Measurements from ENCODE around the gene PDCL2. TPM values are rescaled to one million over a fixed set of nuclear protein-coding genes. Genes with fewer than 3 reads are reported as not detected.

PDCL2 gene
- total and polyA plus RNA-seq, 9 of the 15 experiments (the other 6 are each of a cell fraction or from before 2014, with no cell fraction given): 0.62 to 2.5 (median 1.2) TPM

DNA sequence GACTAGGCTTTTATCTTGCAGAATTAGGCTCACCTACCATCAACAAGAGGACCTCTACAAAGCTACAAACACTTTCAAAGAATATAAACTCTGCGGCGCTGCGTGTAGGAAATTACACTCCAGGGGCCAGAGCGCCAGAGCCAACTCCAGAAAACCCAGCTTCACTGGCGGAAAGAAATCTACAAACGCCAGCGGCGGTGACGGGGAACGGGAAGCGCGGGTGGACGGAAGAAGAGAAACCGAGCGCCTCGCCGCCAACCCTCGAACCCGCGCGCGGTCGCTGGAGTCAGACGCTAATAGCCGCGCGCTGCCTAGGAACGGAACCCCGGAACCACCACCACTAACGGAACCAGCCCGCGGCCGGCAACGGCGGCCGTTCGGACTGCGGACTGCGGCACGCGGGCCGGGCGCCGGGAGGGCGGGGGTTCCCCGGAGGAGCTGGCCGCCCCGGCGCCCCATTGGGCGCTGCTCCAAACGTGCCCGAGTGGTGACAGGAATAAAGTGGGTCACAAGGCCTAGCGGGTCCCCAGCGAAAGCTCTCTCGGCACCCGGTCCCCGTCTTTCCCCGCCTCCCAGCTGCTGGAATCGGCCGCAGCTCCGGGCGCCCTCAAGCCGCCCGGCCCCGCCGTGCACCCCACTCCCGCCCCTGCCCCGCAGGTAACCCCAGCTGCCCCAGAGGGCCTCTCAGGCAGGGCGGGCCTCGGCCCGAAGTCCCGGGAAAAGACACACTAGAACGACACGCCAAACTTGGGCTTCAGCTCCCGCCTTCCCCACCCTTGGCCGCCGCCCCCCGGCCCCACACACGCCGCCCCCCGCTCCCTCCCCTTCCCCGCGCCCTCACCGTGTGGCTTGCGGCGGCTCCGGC is 46.2 kb downstream of the PDCL2 start (continued):
- TF ChIP-seq, protein P1, sequence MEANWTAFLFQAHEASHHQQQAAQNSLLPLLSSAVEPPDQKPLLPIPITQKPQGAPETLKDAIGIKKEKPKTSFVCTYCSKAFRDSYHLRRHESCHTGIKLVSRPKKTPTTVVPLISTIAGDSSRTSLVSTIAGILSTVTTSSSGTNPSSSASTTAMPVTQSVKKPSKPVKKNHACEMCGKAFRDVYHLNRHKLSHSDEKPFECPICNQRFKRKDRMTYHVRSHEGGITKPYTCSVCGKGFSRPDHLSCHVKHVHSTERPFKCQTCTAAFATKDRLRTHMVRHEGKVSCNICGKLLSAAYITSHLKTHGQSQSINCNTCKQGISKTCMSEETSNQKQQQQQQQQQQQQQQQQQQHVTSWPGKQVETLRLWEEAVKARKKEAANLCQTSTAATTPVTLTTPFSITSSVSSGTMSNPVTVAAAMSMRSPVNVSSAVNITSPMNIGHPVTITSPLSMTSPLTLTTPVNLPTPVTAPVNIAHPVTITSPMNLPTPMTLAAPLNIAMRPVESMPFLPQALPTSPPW (CRISPR knock-in tag; IDR thresholded peaks at IDR 0.05): peak; percentile 93
- TF ChIP-seq NCOR1 (IDR thresholded peaks at IDR 0.05) (no peak), ZNF282 (CRISPR knock-in tag; IDR thresholded peaks at IDR 0.05) (no peak), MCM3 (IDR thresholded peaks at IDR 0.05) (no peak), HNRNPH1 (optimal IDR thresholded peaks at IDR 0.05; ENCODE audit: low read depth, low read length) (no peak), RAD51 (IDR thresholded peaks at IDR 0.05; ENCODE audit: borderline replicate concordance, low read depth) (no peak), GTF2F1 (IDR thresholded peaks at IDR 0.05; ENCODE audit: low read depth, low read length) (no peak), ZNF79 (CRISPR knock-in tag; IDR thresholded peaks at IDR 0.05; ENCODE audit: low read depth) (no peak), CAMTA2 (CRISPR knock-in tag; conservative IDR thresholded peaks at IDR 0.05) (no peak), FOXP1 (CRISPR knock-in tag; IDR thresholded peaks at IDR 0.05) (no peak), PHTF2 (CRISPR knock-in tag; IDR thresholded peaks at IDR 0.05) (no peak), SNRNP70 (optimal IDR thresholded peaks at IDR 0.05; ENCODE audit: low read depth, low read length) (no peak), TAF7 (tag; IDR thresholded peaks at IDR 0.05) (no peak), TARDBP (IDR thresholded peaks at IDR 0.05) (peak; percentile 82), LCOR (CRISPR knock-in tag; IDR thresholded peaks at IDR 0.05) (no peak), MCM2 (IDR thresholded peaks at IDR 0.05; ENCODE audit: low read depth) (no peak), SMAD2 (IDR thresholded peaks at IDR 0.05; ENCODE audit: low read depth, low read length) (no peak)
- TF ChIP-seq, protein P2, sequence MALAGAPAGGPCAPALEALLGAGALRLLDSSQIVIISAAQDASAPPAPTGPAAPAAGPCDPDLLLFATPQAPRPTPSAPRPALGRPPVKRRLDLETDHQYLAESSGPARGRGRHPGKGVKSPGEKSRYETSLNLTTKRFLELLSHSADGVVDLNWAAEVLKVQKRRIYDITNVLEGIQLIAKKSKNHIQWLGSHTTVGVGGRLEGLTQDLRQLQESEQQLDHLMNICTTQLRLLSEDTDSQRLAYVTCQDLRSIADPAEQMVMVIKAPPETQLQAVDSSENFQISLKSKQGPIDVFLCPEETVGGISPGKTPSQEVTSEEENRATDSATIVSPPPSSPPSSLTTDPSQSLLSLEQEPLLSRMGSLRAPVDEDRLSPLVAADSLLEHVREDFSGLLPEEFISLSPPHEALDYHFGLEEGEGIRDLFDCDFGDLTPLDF (CRISPR knock-in tag; IDR thresholded peaks at IDR 0.05): no peak; the same call in 1 of the 2 replicates
- TF ChIP-seq, protein P3, sequence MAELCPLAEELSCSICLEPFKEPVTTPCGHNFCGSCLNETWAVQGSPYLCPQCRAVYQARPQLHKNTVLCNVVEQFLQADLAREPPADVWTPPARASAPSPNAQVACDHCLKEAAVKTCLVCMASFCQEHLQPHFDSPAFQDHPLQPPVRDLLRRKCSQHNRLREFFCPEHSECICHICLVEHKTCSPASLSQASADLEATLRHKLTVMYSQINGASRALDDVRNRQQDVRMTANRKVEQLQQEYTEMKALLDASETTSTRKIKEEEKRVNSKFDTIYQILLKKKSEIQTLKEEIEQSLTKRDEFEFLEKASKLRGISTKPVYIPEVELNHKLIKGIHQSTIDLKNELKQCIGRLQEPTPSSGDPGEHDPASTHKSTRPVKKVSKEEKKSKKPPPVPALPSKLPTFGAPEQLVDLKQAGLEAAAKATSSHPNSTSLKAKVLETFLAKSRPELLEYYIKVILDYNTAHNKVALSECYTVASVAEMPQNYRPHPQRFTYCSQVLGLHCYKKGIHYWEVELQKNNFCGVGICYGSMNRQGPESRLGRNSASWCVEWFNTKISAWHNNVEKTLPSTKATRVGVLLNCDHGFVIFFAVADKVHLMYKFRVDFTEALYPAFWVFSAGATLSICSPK (IDR thresholded peaks at IDR 0.05; ENCODE audit: borderline replicate concordance): no peak
- TF ChIP-seq, protein P4, sequence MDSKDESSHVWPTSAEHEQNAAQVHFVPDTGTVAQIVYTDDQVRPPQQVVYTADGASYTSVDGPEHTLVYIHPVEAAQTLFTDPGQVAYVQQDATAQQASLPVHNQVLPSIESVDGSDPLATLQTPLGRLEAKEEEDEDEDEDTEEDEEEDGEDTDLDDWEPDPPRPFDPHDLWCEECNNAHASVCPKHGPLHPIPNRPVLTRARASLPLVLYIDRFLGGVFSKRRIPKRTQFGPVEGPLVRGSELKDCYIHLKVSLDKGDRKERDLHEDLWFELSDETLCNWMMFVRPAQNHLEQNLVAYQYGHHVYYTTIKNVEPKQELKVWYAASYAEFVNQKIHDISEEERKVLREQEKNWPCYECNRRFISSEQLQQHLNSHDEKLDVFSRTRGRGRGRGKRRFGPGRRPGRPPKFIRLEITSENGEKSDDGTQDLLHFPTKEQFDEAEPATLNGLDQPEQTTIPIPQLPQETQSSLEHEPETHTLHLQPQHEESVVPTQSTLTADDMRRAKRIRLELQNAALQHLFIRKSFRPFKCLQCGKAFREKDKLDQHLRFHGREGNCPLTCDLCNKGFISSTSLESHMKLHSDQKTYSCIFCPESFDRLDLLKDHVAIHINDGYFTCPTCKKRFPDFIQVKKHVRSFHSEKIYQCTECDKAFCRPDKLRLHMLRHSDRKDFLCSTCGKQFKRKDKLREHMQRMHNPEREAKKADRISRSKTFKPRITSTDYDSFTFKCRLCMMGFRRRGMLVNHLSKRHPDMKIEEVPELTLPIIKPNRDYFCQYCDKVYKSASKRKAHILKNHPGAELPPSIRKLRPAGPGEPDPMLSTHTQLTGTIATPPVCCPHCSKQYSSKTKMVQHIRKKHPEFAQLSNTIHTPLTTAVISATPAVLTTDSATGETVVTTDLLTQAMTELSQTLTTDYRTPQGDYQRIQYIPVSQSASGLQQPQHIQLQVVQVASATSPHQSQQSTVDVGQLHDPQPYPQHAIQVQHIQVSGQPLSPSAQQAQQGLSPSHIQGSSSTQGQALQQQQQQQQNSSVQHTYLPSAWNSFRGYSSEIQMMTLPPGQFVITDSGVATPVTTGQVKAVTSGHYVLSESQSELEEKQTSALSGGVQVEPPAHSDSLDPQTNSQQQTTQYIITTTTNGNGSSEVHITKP (IDR thresholded peaks at IDR 0.05; ENCODE audit: partially characterized antibody): no peak

All from K562 (cell line).